Inflammatory macrophage treated with lipopolysaccharide for 4 hours (primary cell): ENCODE results near the gene PRR35.

Experiments
- DNase-seq: peaks from one replicate; pipeline ENCODE4 v3.0.0-alpha.2; 2020

The PRR35 gene

GRCh38 chr16:565419-566330 is 5.5 kb downstream of the PRR35 start:
- no peak for DNase-seq

GRCh38 chr16:566475-567372 is 6.5 kb downstream of the PRR35 start, which contains the start of gene NHLRC4:
Gene NHLRC4 (plus strand): TSS chr16:567005. CDS start chr16:568048, 1,043 bp downstream.
- peak; percentile 52 for DNase-seq

GRCh38 chr16:567373-568256 is 7.4 kb downstream of the PRR35 start:
- DNase-seq, result no peak

GRCh38 chr16:568401-569258 is 8.4 kb downstream of the PRR35 start:
- DNase-seq, result no peak

GRCh38 chr16:569445-570254 is 9.5 kb downstream of the PRR35 start, which contains the start of gene PIGQ:
Gene PIGQ (plus strand): TSS chr16:569968. CDS start chr16:574075, 4,107 bp downstream.
- DNase-seq, result peak; percentile 53

GRCh38 chr16:572865-573650 is 12.9 kb downstream of the PRR35 start:
- no peak for DNase-seq

- no peak for DNase-seq
Observed at GRCh38 chr16:574021-574760, 14.0 kb downstream of the PRR35 start.

- DNase-seq, result no peak
Observed at GRCh38 chr16:575354-576196, 15.4 kb downstream of the PRR35 start.

GRCh38 chr16:576197-576822 is 16.1 kb downstream of the PRR35 start:
- no peak for DNase-seq

GRCh38 chr16:576823-577201 is 16.6 kb downstream of the PRR35 start:
- DNase-seq, result no peak

GRCh38 chr16:577796-578195 is 17.6 kb downstream of the PRR35 start:
- DNase-seq, result no peak

GRCh38 chr16:578232-578869 is 18.2 kb downstream of the PRR35 start:
- no peak for DNase-seq

GRCh38 chr16:578870-579405 is 18.7 kb downstream of the PRR35 start:
- peak; percentile 77 for DNase-seq

GRCh38 chr16:580141-580945 is 20.1 kb downstream of the PRR35 start:
- no peak for DNase-seq

GRCh38 chr16:580946-581498 is 20.8 kb downstream of the PRR35 start:
- no peak for DNase-seq
